Heart right ventricle (tissue), 16 donors: ENCODE measurements around the gene PEAK1. TPM values are rescaled to one million over a fixed set of nuclear protein-coding genes. Genes with fewer than 3 reads are reported as not detected.
A peak's percentile ranks its signal among the peaks of the same experiment; 100 is the strongest.

Experiments
- ATAC-seq, 8 donors: fragments of 200-7000 bp; cut with Tn5 transposase; one replicate each; pipeline ENCODE4 v1.9.1; 2020; ENCODE audit warnings: mild to moderate bottlenecking in 8 of 8, moderate library complexity in 8 of 8, moderate number of reproducible peaks in 1 of 8
- DNase-seq, 2 donors: peaks; one replicate each; pipeline ENCODE4 v3.0.0-alpha.2; 2020
- H3K27ac ChIP-seq, 10 donors: fragments of 200-600 bp; sonication (generic) in 2 of 10; one replicate each; pipeline versions ENCODE4 v1.5.0 to v1.8.0; 2020 to 2022; ENCODE audit warnings: mild to moderate bottlenecking in 3 of 10
- H3K27me3 ChIP-seq, 7 donors: fragments of 200-600 bp; one replicate each; pipeline ENCODE4 v1.8.0; 2021 to 2022; ENCODE audit warnings: mild to moderate bottlenecking in 2 of 7
- H3K36me3 ChIP-seq, 9 donors: fragments of 200-600 bp; sonication (generic) in 1 of 9; one replicate each; pipeline versions ENCODE4 v1.5.0 to v1.8.0; 2020 to 2022; ENCODE audit warnings: mild to moderate bottlenecking in 2 of 9
- H3K4me1 ChIP-seq, 9 donors: fragments of 200-600 bp; sonication (generic) in 1 of 9; one replicate each; pipeline versions ENCODE4 v1.5.0 to v1.8.0; 2020 to 2022; ENCODE audit warnings: mild to moderate bottlenecking in 4 of 9
- H3K4me3 ChIP-seq, 10 donors: fragments of 200-600 bp; sonication (generic) in 2 of 10; one replicate each; pipeline versions ENCODE4 v1.5.0 to v1.8.0; 2020 to 2022; ENCODE audit warnings: mild to moderate bottlenecking in 7 of 10, moderate library complexity in 2 of 10
- H3K9me3 ChIP-seq, 11 donors: fragments of 200-600 bp in 10 of 11; sonication (generic) in 2 of 11; one replicate each; pipeline versions ENCODE4 v1.5.0 to v1.8.0; 2013 to 2022; ENCODE audit warnings: mild to moderate bottlenecking in 2 of 11, control low read depth in 1 of 11, moderate library complexity in 1 of 11
- CTCF ChIP-seq, 9 donors: fragments of 200-600 bp; sonication (generic) in 2 of 9; IDR thresholded peaks; one replicate each; pipeline versions ENCODE4 v1.5.0 to v1.8.0; 2021 to 2022; ENCODE audit warnings: antibody characterized with exemption in 9 of 9, mild to moderate bottlenecking in 5 of 9, moderate library complexity in 1 of 9
- WGBS, 2 donors: extraction: QIAGEN DNeasy Blood & Tissue Kit; methylation state at CpG; one replicate each; pipeline ENCODE4 v1.1.7; 2013; ENCODE audit warnings: inconsistent platforms in 1 of 2; 5-methylcytosine and 5-hydroxymethylcytosine counted together
- intact Hi-C, 10 donors: fragments of 100-400 bp; cut with DNase I; formaldehyde crosslinking; loops; one replicate each; pipeline versions ENCODE4 v1.11.1 to v1.14.2; 2022
- polyA plus RNA-seq, 2 donors: library from polyadenylated mRNA; stranded (reverse); fragments of 200-250 nt; gene quantifications; one replicate each; pipeline ENCODE4 v1.2.3, GENCODE V29; 2013
- total RNA-seq, 10 donors: library from RNA; stranded (reverse); fragmentation: NEBNext Ultra II Directional in 3 of 10; extraction: Animal tissue kit (Norgen Biotek cat#: 25700) in 3 of 10; gene quantifications; one replicate each; pipeline versions ENCODE4 v1.2.1 to v1.2.4, GENCODE V29; 2021 to 2023
- donor health status: Arrhythmogenic right ventricular cardiomyopathy.
- donor health status: ischemic (EF 13 %, LVEDD 7.1; RV severe dilation, severe dysfunction).
- donor health status: healthy with polysubstance abuse.
- donor health status: DM: no; HTN: yes; CAD: no.
- donor health status: DM: no; HTN: no; CAD: no.
- donor health status: ischemic (EF 25% LVEDD 6.9; RV normal size, moderate dysfunction).
- donor health status: ischemic (EF 25% LVEDD 5.7; RV mildly dilated, moderate dysfunction).
- donor health status: healthy.
- donor health status: DM: yes; HTN: yes; CAD: no.
- donor health status: Ischemic cardiomyopathy.
- donor health status: ischemic (EF 35%, LVEDD 5.7; RV mildly dilated, moderate dysfunction).
- donor health status: nonischemic (EF 11% LVEDD 7.7; RV severe dilation, severe dysfunction).
- donor health status: DM: yes; HTN: yes; CAD: no.
- donor health status: PGD.
- donor health status: ischemic (EF 29% LVEDD 5.4; RV normal size, mild dysfunction).
- donor health status: nonischemic (EF 23%, LVEDD 6.1; RV moderate dilation, normal function).

PEAK1 gene
- total and polyA plus RNA-seq, 12 donors: 7.0 to 146 (median 90.8) TPM

DNA sequence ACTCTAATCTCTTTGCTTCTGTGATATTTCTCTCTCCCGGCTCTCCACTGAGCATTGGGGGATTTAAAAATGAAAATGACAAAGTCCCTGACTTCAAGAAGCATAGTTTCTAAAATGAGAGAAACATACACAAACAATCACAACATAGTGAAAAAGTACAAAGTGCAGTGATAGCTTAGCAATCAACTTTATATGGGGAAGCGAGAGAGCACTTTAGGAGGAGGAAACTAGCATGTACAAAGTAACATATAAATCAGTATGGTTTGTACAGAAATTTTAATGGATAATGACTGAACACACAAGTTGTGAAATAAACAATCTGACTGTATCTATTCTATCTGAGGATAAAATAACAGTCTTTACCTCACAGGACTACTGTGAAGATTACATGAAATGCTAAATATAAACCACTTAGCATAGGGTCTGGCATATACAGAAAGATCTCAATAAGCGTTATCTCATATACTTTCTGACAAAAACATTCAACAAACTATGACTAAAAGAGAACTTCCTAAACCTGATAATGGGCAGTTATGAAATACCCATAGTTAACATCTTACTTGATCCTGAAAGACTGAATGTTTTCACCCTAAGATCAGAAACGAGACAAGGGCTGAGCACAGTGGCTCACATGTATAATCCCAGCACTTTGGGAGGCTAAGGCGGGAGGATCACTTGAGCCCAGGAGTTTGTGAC lies 61.2 kb downstream of the PEAK1 start:
- peaks cover 0 to 23% (median 0%) of the 10 kb centered on the region in 9 donors for H3K36me3 ChIP-seq
- H3K4me3 ChIP-seq: no peak overlapping the region
- no peak overlapping the region for H3K27ac ChIP-seq
- no peak for TF ChIP-seq CTCF (IDR thresholded peaks at IDR 0.05)
- WGBS, 2 donors: 81 to 85% methylated on average over 5 of the region's 5 CpGs
- intact Hi-C loops: no loop called here
- peaks cover 0 to 44% (median 23%) of the 10 kb centered on the region in 9 donors for H3K4me1 ChIP-seq
- H3K27me3 ChIP-seq: no peaks in the 10 kb centered on the region
- DNase-seq: no peak
- H3K9me3 ChIP-seq: no peaks in the 10 kb centered on the region
- ATAC-seq: no peak

DNA sequence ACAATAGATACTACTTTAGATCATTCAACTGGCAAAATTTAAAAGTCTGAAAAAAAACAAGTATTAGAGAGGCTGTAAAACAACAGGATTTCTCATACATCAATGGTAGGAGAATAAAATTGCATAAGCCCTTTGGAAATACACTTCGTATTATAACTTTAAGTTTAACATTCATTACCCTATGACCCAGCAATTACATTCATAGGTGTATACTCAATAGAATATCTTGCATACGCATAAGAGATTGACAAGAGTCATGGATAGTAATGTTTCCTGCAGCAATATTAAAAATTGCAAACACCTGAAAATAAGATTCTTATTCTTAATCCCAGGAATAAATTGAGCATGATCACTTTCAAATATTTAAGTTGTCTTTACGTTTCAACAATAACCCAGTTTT lies 63.6 kb downstream of the PEAK1 start:
- H3K4me3 ChIP-seq: no peak overlapping the region
- 96 to 99% methylated on average over 3 of the region's 3 CpGs for WGBS, 2 donors
- no peaks in the 10 kb centered on the region for H3K9me3 ChIP-seq
- TF ChIP-seq CTCF (IDR thresholded peaks at IDR 0.05): no peak
- DNase-seq (no peak), ATAC-seq (no peak)
- no peaks in the 10 kb centered on the region for H3K27me3 ChIP-seq
- H3K36me3 ChIP-seq: peaks cover 0 to 9% (median 0%) of the 10 kb centered on the region in 9 donors
- intact Hi-C loops: no loop called here
- no peak overlapping the region for H3K27ac ChIP-seq
- peaks cover 0 to 63% (median 35%) of the 10 kb centered on the region in 9 donors for H3K4me1 ChIP-seq

DNA sequence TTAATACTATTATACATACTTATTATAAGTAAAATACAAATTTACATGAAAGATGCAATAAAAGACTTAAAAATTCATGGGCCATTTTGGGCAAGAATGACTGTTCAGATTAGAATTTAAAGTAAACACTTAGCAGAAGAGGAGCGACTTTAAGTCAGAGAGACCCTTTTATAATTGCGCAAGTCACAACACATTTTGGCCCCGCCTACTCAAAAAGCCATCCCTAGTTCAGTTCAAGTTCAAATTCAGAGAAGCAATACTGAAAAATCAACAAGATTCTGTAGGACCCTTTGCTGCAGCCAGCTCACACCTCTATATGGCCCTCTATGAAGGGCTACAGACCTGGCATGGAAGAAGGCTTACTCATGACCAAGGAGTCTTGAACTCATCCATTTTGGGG lies 64.6 kb downstream of the PEAK1 start:
- WGBS, 2 donors: 98% methylated on average over 3 of the region's 3 CpGs

DNA sequence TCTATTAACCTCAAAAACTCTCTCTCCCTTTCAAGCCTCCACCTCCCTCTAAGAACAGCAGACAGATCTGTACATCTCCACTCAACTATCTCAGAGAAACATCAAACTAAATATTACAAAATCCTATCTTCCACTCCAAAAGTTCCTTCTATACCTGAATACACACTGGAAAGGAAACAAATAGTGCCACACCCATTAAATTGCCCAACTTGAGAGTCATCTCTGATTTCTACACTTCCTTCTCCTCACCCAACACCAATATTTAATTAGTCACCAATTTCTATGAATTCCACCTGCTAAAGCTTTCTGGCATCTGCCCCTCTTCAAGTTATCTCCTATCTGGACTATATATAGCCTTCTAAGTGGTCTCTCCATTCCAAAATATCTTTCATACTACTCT lies 65.8 kb downstream of the PEAK1 start:
- Histone ChIP-seq H3K4me1 (peaks cover 2 to 73% (median 45%) of the 10 kb centered on the region in 9 donors), H3K27me3 (no peaks in the 10 kb centered on the region), H3K27ac (no peak overlapping the region), H3K4me3 (no peak overlapping the region), H3K36me3 (peaks cover 0 to 5% (median 0%) of the 10 kb centered on the region in 9 donors), H3K9me3 (no peaks in the 10 kb centered on the region)
- no peak for TF ChIP-seq CTCF (IDR thresholded peaks at IDR 0.05)
- ATAC-seq (peak in 1 of 8 donors; percentile 17), DNase-seq (no peak)
- intact Hi-C loops: loop anchor here in 1 of 10 donors (5.0 kb wide), 1 partner anchor 63 kb away; no protein-coding TSS in a partner anchor

More for the DNA sequence above, 64.6 kb downstream of the PEAK1 start:
- Histone ChIP-seq H3K36me3 (peaks cover 0 to 7% (median 0%) of the 10 kb centered on the region in 9 donors), H3K9me3 (no peaks in the 10 kb centered on the region), H3K27me3 (no peaks in the 10 kb centered on the region), H3K4me1 (peaks cover 2 to 64% (median 38%) of the 10 kb centered on the region in 9 donors), H3K4me3 (no peak overlapping the region), H3K27ac (no peak overlapping the region)
- DNase-seq: no peak
- no peak for TF ChIP-seq CTCF (IDR thresholded peaks at IDR 0.05)
- no peak for ATAC-seq
- intact Hi-C loops: no loop called here
